Measurements from ENCODE around the gene DCAF7.

Gene DCAF7

DNA sequence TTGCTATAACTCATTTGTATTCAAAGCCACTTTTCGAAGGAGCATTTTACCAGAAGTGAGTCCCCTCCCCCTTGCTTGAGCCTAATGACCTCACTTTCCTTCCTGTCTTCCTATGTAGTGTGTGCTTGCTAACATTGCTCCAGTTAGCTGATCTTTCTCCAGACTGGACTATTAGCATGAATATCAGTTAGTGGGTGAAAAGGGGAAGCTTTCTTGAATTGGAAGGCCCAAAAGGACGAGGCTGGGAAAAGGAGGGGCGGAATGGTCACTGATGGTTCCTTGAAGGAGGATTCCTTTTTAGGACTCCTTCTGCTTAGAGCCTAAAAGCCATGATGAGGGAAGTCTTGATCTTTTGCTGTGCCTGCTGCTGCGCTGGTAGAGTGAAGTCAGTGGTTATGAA lies 83.9 kb downstream of the DCAF7 start:
- DNase-seq = no peak

- DNase-seq = no peak
Measured at GRCh38 chr17:63634816-63635215, 84.5 kb downstream of the DCAF7 start.

DNA sequence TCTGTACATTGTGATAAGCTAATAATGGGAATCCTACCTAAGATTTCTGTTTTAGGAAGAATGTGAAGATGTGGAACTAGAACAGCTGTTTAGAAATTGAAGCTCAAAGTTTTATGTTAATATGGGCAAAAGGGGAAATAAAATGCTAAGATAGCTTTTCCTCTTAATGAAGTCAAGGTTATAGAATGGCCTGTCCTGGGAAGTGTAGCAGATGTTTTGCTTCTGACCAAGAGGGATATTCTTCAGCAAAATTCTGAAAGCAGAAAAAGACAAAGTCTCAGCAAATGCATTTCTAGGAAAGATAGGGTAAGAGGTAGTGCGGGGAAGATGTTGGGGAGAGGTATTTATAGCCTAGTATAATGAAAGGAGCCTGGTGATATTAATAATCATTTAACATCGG lies 85.0 kb downstream of the DCAF7 start:
- no peak for DNase-seq

DNA sequence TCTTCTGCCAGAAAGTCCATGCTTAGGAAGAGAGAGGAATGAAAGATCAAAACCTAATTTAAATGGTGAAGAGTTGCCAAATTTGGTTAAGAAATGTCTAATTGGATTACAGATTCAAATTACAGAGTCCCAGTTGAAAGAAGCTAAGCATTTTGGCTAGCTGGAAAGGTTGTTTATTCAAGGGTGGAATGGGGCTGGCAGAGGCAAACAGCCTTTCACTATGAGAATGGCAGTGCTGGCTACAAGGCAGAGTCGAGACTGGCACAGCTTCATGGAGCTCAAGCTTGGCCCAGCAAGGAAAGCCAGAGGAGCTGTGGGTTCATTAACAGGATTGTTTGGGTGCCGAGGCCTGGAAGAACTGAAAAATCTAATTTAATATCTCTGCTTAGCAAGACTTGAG lies 85.5 kb downstream of the DCAF7 start:
- DNase-seq = no peak

DNA sequence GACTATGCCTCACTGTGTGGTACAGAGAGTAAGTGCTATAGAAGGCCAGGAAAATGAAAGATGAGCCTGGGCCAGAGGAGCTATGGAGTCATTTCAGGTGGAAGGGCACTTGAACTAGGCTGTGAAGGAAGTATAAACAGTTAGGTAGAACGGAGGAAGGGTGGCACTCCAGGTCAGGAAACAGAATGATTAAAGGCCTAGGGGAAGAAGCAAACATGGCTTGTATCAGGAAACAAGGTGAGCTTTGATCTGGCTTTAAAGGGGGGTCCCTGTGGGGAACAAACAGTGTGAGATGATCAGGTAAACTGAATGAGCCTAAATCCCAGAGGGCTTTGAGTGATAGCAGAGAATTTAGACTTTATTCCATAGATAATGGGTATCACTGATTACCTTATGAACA lies 88.8 kb downstream of the DCAF7 start:
- no peak for DNase-seq

GRCh38 chr17:63640038-63640437 lies 89.8 kb downstream of the DCAF7 start:
- DNase-seq = no peak

- DNase-seq = no peak
Measured at GRCh38 chr17:63641692-63642448, 91.6 kb downstream of the DCAF7 start.
